Islet precursor cell (in vitro differentiated cells): ENCODE data around the gene WNT7A.

Source experiments
- DNase-seq: peaks from one replicate; pipeline ENCODE4 v3.0.0-alpha.2; 2018

WNT7A gene

DNA sequence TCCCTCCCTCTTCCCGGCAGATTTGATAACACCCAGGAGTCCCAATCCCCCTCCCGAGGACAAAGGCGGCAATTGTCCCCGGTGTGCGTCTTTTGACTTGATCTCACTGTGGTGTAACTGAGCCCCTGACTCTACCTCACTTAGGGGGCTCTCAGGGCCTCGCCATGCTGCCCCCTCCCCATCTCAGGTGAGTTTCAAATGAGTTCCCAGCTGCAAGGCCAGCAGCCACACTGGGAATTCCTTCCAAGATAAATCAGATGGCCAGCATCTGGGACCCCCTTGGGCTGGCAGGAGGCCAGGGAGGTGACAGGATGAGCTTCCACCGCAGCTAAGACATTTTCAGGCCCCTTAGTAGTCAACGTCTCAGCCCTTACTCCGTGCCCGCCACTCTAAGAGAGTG, 35.0 kb downstream of the WNT7A start:
- DNase-seq, result no peak

- DNase-seq, result no peak
These were observed 35.6 kb downstream of the WNT7A start for GRCh38 chr3:13844286-13844685.

DNA sequence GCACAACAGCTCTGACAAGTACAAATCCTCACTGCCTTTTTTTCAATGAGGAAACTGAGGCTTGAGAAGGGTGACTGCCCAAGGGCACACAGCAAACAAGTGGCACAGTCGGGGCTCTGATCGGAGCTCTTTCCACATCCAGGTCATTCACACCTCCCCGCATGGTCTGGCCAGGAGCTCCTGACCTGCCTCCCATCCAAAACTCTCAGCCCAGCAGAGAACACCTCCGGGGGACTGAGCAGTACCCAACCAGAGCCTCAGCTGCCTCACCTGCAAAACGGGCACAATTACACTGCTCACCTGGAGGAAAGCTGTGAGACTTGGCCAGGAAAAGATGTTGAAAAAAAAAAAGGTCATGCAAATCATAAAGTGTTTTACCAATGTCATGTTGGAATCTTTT, 36.5 kb downstream of the WNT7A start:
- DNase-seq, result no peak

- no peak for DNase-seq
These were observed 37.6 kb downstream of the WNT7A start for GRCh38 chr3:13842226-13842625.

DNA sequence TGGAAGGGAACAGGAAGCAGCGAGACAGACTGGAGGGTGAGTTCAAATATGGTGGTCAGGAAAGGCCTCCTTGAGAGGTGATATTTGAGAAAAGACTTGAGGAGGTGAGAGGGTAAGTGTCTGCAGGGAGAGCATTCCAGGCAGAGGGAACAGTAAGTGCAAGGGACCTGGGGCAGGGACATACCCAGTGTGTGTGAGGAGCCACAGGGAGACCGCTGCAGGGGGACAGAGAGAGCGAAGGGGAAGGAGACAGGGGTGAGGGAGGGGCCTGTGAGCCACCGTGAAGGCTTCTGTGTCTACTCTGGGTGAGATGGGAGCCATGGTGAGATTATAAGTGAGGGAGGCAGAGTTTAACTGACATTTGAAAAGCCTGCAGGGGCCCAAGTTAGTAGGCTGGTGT, 38.0 kb downstream of the WNT7A start:
- DNase-seq, result no peak

- no peak for DNase-seq
These were observed 38.7 kb downstream of the WNT7A start for GRCh38 chr3:13841141-13841540.

- no peak for DNase-seq
These were observed 39.4 kb downstream of the WNT7A start for GRCh38 chr3:13840456-13840855.

GRCh38 chr3:13839726-13840340, 40.0 kb downstream of the WNT7A start:
- DNase-seq, result no peak

DNA sequence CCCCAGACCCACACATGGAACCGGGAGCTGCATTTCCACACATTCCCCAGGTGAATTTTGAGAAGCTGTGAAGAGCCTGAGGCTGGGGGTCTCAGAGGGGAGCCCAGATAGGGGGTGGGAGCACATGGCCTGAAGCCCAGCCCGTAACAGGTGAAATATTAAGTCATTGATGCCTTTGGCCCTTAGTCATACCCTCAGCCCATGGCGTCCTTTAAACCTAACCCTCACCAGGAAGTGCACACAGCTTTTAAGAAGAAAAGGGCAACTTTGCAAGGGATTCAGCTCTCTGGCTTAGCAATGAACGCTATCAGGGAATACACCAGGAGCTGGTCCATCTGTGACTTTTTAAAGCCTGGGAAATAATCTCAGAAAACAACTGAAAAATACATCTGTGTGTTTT, 40.6 kb downstream of the WNT7A start:
- DNase-seq, result no peak

GRCh38 chr3:13838421-13838820, 41.5 kb downstream of the WNT7A start:
- DNase-seq, result no peak

DNA sequence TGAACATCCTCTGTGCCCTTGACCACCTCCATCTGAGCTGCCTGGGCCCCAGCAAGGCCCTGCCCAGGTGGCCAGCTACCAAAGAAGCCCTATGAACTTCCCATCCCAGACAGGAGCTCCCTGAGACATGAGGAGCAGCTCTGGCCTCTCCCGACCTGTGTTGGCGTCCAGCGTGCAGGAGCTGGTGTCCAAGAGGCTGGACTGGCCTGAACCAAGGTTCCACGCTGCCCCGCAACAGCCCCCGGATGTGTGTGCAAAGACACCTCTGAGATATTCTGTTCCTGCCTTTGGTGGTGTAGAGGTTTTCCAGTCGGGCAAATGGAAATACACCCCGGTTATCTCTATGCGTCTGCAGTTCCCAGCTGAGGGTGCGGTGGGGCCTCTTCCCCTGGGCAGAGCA, 42.1 kb downstream of the WNT7A start:
- DNase-seq, result no peak

DNA sequence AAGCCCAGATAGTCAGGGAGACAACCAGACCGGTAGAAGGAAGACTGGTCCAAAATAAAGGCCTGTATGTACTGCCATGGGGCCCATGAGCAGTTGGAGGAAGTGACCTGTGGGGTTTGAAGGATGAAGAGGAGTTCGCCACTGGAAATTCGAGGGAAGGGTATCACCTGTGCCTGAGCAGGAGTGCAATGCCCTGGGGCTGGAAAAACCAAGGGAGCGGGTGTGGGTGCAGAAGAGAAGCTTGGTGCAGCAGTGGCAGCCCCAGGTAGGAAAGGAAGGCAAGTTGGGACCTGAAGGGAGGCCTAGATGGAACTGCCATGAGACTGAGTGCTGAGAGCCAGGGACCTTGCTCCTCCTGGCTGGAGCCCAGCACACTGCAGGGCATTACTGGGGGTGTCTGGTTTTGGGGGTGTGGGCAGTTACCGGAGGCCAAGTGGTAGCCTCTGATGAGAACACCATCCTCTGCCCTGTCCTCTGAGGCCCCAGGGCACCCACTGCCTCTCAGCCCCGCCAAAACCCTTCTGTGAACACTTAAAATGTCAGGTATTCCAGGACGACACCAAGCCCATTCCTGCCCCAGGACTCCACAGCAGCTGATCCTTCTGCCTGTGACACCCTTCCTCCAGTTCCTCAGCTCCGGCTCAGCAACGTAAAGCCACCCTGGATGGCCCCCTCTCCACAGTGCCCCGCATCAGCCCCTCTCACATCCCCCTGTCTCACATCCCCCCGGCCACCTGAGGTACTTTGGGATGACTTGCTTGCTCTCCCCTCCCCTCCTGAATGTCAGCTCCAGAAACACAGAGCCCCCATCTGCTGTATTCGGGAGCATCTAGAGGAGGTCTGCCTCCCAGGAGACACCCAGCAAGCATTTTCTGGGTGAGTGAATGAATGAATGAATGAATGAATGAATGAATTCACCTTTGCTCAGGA, 42.9 kb downstream of the WNT7A start:
- no peak for DNase-seq

- DNase-seq, result no peak
These were observed 44.6 kb downstream of the WNT7A start for GRCh38 chr3:13835246-13835645.

- no peak for DNase-seq
These were observed 45.4 kb downstream of the WNT7A start for GRCh38 chr3:13834258-13835035.

- DNase-seq, result no peak
These were observed 46.2 kb downstream of the WNT7A start for GRCh38 chr3:13833506-13834257.

GRCh38 chr3:13832130-13832529, 47.7 kb downstream of the WNT7A start:
- DNase-seq, result no peak

DNA sequence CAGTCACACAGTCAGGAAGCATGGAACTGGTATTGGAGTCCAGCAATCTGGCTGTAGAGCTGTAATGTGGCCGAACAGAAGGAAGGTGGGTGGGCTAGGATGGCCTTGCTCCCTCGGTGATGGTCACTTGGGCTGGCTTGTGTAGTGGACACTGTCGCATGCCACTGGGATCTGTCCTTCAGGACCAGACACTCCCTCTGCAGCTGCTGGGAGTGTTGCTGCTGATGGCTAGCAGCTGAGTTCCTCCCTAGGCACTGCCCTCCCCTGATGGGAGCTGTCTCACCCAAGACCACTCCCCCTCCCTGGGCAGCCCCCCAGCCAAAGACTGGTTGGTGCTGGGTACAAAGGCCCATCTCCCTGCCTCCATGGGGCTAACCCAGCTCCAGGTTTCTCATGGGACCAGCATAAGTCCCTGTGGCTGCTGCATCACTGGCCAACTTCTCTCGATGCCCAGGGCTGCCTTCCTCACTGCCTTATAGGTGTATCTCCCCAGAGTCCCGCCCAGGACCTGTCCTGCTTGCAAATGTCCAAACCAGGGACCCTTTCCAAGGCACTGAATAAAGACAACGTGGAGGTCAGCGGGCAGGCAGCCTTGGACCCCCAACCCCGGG, 48.4 kb downstream of the WNT7A start:
- DNase-seq, result no peak

DNA sequence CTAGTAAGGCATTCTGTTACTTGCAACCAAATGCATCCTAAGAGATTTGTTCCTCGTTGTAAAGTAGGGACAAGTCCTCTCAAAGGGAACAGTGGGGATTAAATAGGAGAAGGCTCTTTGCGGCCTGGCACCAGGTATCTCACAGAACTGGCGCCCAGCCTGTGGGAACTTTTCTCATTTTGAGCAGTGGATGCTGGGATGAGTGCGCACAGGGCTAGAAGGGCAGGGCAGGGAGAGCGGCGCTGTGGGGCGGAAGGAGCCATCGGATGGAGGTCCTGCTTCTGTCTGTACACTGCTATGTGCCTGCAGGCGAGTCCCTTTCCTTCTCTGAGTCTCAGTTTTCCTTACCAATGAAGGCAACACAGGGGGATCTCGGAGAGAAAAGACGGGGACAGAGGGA, 50.6 kb downstream of the WNT7A start:
- no peak for DNase-seq

DNA sequence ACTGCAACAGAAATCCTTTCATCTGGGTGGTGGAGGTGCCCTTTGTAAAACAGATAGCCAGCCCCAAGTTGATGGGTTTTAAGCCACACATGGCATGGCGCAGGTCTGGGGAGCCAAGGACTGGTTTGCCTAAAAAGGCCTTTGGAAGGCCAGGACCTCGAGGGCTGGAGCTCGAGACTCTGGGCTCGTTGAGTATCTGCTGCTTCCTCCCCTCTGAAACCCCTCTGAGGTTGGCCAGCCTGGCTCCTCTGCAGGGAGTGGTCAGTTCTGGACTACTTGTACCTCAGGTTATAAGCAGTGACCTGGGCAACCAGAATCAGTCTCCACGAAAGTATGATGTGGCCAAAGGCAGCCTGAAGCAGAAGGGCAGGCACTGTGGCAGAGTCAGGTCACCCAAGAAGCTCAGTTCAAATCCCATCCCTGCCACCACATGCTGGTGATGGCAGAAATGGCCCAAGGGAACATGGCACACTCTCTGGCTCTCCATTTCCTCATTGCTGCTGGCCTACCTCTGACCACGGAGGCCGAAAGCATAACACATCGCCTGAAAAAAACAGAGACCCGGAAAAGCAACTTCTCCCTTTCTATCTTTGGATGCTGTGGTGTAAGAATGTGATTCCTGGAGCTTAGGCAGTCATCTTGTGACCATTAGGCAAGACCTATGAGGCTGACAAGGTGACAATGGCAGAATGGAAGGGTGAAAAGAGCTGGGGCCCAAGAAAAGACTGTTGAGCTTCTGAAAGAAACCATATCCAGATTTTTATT, 51.2 kb downstream of the WNT7A start:
- no peak for DNase-seq

- DNase-seq, result no peak
These were observed 52.2 kb downstream of the WNT7A start for GRCh38 chr3:13827699-13828098.

DNA sequence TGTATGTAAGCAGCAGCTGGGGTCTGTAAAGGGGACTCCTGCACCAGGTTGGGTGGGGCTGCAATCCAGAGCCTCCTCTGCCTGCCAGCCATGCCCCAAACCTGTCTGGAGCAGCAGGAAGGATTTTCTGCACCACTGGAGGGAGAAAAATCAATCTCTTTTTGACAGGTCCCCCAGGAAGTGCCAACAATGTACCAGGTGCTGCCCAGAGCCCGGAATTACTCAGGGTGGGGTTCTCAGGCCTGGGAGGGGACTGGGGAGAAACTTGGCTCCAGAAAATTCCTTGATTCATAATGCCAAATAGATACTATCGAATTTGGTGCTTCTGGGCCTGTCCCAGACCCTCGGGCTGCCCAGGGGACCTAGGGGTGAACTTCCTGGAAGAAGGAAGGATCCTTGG, 52.6 kb downstream of the WNT7A start:
- DNase-seq, result no peak

GRCh38 chr3:13826672-13827071, 53.2 kb downstream of the WNT7A start:
- no peak for DNase-seq
